Breast epithelium (tissue), 3 donors: ENCODE data around the gene CNOT8.

ENCODE experiments used
- POLR2A ChIP-seq: fragments of 450-650 bp; IDR thresholded peaks from one replicate; pipeline ENCODE4 v1.6.1; 2016; ENCODE audit warnings: antibody characterized with exemption, mild to moderate bottlenecking, moderate library complexity
- POLR2AphosphoS5 ChIP-seq, 3 donors: sonication (generic); formaldehyde crosslinking; IDR thresholded peaks; one replicate each; pipeline ENCODE4 v1.6.1; 2017; ENCODE audit warnings: antibody characterized with exemption in 3 of 3
- TF ChIP-seq, protein P1 (sequence below), 3 donors: fragments of 450-650 bp; IDR thresholded peaks; one replicate each; pipeline ENCODE4 v1.5.1; 2016 to 2017; ENCODE audit warnings: antibody characterized with exemption in 3 of 3, mild to moderate bottlenecking in 3 of 3, moderate library complexity in 3 of 3

DNA sequence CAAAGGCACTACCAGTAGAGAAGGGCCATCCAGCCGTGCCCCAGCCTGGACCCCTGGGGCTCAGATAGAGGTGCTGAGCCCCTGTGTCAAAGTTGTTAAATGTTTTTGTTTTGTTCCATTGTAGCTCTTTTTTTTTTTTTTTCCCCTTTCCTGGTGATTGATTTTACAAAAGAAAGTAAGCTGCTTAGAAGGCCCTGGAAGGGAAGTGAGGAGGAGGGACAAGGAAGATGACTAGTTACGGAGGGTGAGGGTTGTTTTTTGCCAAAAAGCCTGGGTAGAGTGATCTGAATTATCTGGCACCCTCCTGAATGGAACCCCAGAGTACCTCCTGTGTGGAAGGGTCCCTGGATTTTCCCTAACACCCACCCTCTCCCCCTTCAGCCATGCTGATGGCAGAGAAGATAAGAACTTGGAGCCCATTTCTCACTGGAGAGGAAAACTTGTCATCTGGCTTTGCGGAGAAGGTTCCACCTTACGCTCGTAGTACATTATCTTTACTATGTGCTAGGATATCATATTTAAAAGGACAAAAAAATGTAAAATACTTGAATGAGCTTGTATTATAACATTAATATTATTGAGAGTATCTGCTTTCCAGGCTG, 41.4 kb upstream of the CNOT8 start:
- TF ChIP-seq, protein P1, sequence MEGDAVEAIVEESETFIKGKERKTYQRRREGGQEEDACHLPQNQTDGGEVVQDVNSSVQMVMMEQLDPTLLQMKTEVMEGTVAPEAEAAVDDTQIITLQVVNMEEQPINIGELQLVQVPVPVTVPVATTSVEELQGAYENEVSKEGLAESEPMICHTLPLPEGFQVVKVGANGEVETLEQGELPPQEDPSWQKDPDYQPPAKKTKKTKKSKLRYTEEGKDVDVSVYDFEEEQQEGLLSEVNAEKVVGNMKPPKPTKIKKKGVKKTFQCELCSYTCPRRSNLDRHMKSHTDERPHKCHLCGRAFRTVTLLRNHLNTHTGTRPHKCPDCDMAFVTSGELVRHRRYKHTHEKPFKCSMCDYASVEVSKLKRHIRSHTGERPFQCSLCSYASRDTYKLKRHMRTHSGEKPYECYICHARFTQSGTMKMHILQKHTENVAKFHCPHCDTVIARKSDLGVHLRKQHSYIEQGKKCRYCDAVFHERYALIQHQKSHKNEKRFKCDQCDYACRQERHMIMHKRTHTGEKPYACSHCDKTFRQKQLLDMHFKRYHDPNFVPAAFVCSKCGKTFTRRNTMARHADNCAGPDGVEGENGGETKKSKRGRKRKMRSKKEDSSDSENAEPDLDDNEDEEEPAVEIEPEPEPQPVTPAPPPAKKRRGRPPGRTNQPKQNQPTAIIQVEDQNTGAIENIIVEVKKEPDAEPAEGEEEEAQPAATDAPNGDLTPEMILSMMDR (IDR thresholded peaks at IDR 0.05) = no peak
- TF ChIP-seq POLR2A (no peak), POLR2AphosphoS5 (IDR thresholded peaks at IDR 0.05) (no peak)
